Skeletal muscle tissue (tissue), 4 donors: ENCODE results near the gene ERG. TPM values are rescaled to one million over a fixed set of nuclear protein-coding genes. Genes with fewer than 3 reads are reported as not detected.

Experiments used
- H3K27ac ChIP-seq: one replicate; pipeline ENCODE4 v1.7.0; 2013; ENCODE audit warnings: mild to moderate bottlenecking, low read depth, low read length, inconsistent platforms
- H3K27me3 ChIP-seq, 3 donors: one replicate each; pipeline ENCODE4 v1.7.0; 2013; ENCODE audit warnings: low read length in 3 of 3; ENCODE audit not compliant: control insufficient read depth in 3 of 3, insufficient read depth in 3 of 3
- H3K36me3 ChIP-seq, 3 donors: one replicate each; pipeline ENCODE4 v1.7.0; 2013; ENCODE audit warnings: low read length in 3 of 3; ENCODE audit not compliant: control insufficient read depth in 3 of 3, insufficient read depth in 3 of 3
- H3K4me1 ChIP-seq, 3 donors: one replicate each; pipeline ENCODE4 v1.7.0; 2013; ENCODE audit warnings: low read length in 3 of 3, mild to moderate bottlenecking in 3 of 3; ENCODE audit not compliant: control insufficient read depth in 3 of 3, insufficient read depth in 3 of 3
- H3K4me3 ChIP-seq, 3 donors: one replicate each; pipeline ENCODE4 v1.7.0; 2013; ENCODE audit warnings: low read length in 3 of 3
- H3K9ac ChIP-seq, 3 donors: one replicate each; pipeline ENCODE4 v1.7.0; 2013; ENCODE audit warnings: low read length in 3 of 3, mild to moderate bottlenecking in 3 of 3, moderate library complexity in 2 of 3, low read depth in 1 of 3
- H3K9me3 ChIP-seq, 3 donors: one replicate each; pipeline ENCODE4 v1.7.0; 2013; ENCODE audit warnings: low read length in 3 of 3; ENCODE audit not compliant: control insufficient read depth in 3 of 3
- total RNA-seq: library from RNA; depleted of rRNA; stranded (reverse); fragments of >200 nt; gene quantifications from one replicate; pipeline ENCODE4 v1.2.3, GENCODE V29; 2014
- donor health status: Osteomylitis.

The ERG gene
- total RNA-seq, 1 donor from 2014 or later: 4.7 TPM

- H3K9me3 ChIP-seq: peaks cover 0 to 2% (median 0%) of the 10 kb centered on the region in 3 donors
- no peak overlapping the region for H3K4me3 ChIP-seq
- H3K36me3 ChIP-seq: no peaks in the 10 kb centered on the region
- peaks cover 0 to 2% (median 0%) of the 10 kb centered on the region in 3 donors for H3K4me1 ChIP-seq
- peaks cover 0 to 6% (median 4%) of the 10 kb centered on the region in 3 donors for H3K27me3 ChIP-seq
- no peak overlapping the region for H3K27ac ChIP-seq
- no peak overlapping the region for H3K9ac ChIP-seq
Measured at GRCh38 chr21:38404177-38404576, 94.1 kb downstream of the ERG start.

- Histone ChIP-seq H3K27me3 (peaks cover 0 to 6% (median 4%) of the 10 kb centered on the region in 3 donors), H3K36me3 (no peaks in the 10 kb centered on the region), H3K9me3 (no peaks in the 10 kb centered on the region), H3K4me1 (peaks cover 0 to 2% (median 0%) of the 10 kb centered on the region in 3 donors), H3K9ac (no peak overlapping the region), H3K27ac (no peak overlapping the region), H3K4me3 (no peak overlapping the region)
Measured at GRCh38 chr21:38402795-38403194, 95.5 kb downstream of the ERG start.

GRCh38 chr21:38402291-38402690 lies 96.0 kb downstream of the ERG start:
- no peak overlapping the region for H3K4me3 ChIP-seq

GRCh38 chr21:38401191-38401926 lies 96.9 kb downstream of the ERG start:
- no peaks in the 10 kb centered on the region for H3K9me3 ChIP-seq
- H3K4me3 ChIP-seq: no peak overlapping the region
- peaks cover 0 to 2% (median 0%) of the 10 kb centered on the region in 3 donors for H3K4me1 ChIP-seq
- H3K27me3 ChIP-seq: peaks cover 0 to 6% (median 4%) of the 10 kb centered on the region in 3 donors
- no peaks in the 10 kb centered on the region for H3K36me3 ChIP-seq
- H3K27ac ChIP-seq: no peak overlapping the region
- H3K9ac ChIP-seq: no peak overlapping the region

More at GRCh38 chr21:38402291-38402690, 96.0 kb downstream of the ERG start:
- peaks cover 0 to 2% (median 0%) of the 10 kb centered on the region in 3 donors for H3K4me1 ChIP-seq
- H3K36me3 ChIP-seq: no peaks in the 10 kb centered on the region
- no peaks in the 10 kb centered on the region for H3K9me3 ChIP-seq
- H3K27me3 ChIP-seq: peaks cover 0 to 6% (median 4%) of the 10 kb centered on the region in 3 donors
- H3K9ac ChIP-seq: no peak overlapping the region
- no peak overlapping the region for H3K27ac ChIP-seq

GRCh38 chr21:38400195-38400919 lies 97.9 kb downstream of the ERG start:
- no peak overlapping the region for H3K27ac ChIP-seq
- no peak overlapping the region for H3K9ac ChIP-seq
- H3K4me1 ChIP-seq: peaks cover 0 to 2% (median 0%) of the 10 kb centered on the region in 3 donors
- no peaks in the 10 kb centered on the region for H3K9me3 ChIP-seq
- H3K36me3 ChIP-seq: no peaks in the 10 kb centered on the region
- no peak overlapping the region for H3K4me3 ChIP-seq
- H3K27me3 ChIP-seq: peaks cover 0 to 6% (median 4%) of the 10 kb centered on the region in 3 donors

GRCh38 chr21:38399103-38399502 lies 99.2 kb downstream of the ERG start:
- H3K27me3 ChIP-seq: peaks cover 0 to 6% (median 0%) of the 10 kb centered on the region in 3 donors
- no peaks in the 10 kb centered on the region for H3K4me1 ChIP-seq
- no peak overlapping the region for H3K4me3 ChIP-seq
- H3K36me3 ChIP-seq: no peaks in the 10 kb centered on the region
- H3K9me3 ChIP-seq: no peaks in the 10 kb centered on the region
- H3K27ac ChIP-seq: no peak overlapping the region
- no peak overlapping the region for H3K9ac ChIP-seq

- no peaks in the 10 kb centered on the region for H3K36me3 ChIP-seq
- H3K9ac ChIP-seq: no peak overlapping the region
- no peak overlapping the region for H3K27ac ChIP-seq
- H3K4me3 ChIP-seq: no peak overlapping the region
- no peaks in the 10 kb centered on the region for H3K4me1 ChIP-seq
- no peaks in the 10 kb centered on the region for H3K9me3 ChIP-seq
- H3K27me3 ChIP-seq: no peaks in the 10 kb centered on the region
Measured at GRCh38 chr21:38396325-38396724, 102.0 kb downstream of the ERG start.

- H3K27ac ChIP-seq: no peak overlapping the region
- H3K9ac ChIP-seq: no peak overlapping the region
- no peaks in the 10 kb centered on the region for H3K36me3 ChIP-seq
- no peaks in the 10 kb centered on the region for H3K9me3 ChIP-seq
- no peaks in the 10 kb centered on the region for H3K4me1 ChIP-seq
- H3K4me3 ChIP-seq: no peak overlapping the region
- no peaks in the 10 kb centered on the region for H3K27me3 ChIP-seq
Measured at GRCh38 chr21:38395581-38395980, 102.7 kb downstream of the ERG start.

- Histone ChIP-seq H3K36me3 (no peaks in the 10 kb centered on the region), H3K27me3 (no peaks in the 10 kb centered on the region)
Measured at GRCh38 chr21:38392661-38393060, 105.6 kb downstream of the ERG start.

GRCh38 chr21:38389896-38390295 lies 108.4 kb downstream of the ERG start:
- Histone ChIP-seq H3K9ac (no peak overlapping the region), H3K27ac (no peak overlapping the region), H3K9me3 (no peaks in the 10 kb centered on the region), H3K4me1 (no peaks in the 10 kb centered on the region), H3K4me3 (no peak overlapping the region), H3K36me3 (no peaks in the 10 kb centered on the region), H3K27me3 (no peaks in the 10 kb centered on the region)

More at GRCh38 chr21:38392661-38393060, 105.6 kb downstream of the ERG start:
- no peak overlapping the region for H3K9ac ChIP-seq
- no peaks in the 10 kb centered on the region for H3K4me1 ChIP-seq
- no peak overlapping the region for H3K4me3 ChIP-seq
- no peak overlapping the region for H3K27ac ChIP-seq
- H3K9me3 ChIP-seq: no peaks in the 10 kb centered on the region
